Measurements from ENCODE around the gene TANGO6. TPM values are rescaled to one million over a fixed set of nuclear protein-coding genes. Genes with fewer than 3 reads are reported as not detected.

The TANGO6 gene
- total RNA-seq, 1 donor from 2014 or later, result 13.7 TPM

- TF ChIP-seq, protein P1, sequence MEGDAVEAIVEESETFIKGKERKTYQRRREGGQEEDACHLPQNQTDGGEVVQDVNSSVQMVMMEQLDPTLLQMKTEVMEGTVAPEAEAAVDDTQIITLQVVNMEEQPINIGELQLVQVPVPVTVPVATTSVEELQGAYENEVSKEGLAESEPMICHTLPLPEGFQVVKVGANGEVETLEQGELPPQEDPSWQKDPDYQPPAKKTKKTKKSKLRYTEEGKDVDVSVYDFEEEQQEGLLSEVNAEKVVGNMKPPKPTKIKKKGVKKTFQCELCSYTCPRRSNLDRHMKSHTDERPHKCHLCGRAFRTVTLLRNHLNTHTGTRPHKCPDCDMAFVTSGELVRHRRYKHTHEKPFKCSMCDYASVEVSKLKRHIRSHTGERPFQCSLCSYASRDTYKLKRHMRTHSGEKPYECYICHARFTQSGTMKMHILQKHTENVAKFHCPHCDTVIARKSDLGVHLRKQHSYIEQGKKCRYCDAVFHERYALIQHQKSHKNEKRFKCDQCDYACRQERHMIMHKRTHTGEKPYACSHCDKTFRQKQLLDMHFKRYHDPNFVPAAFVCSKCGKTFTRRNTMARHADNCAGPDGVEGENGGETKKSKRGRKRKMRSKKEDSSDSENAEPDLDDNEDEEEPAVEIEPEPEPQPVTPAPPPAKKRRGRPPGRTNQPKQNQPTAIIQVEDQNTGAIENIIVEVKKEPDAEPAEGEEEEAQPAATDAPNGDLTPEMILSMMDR (IDR thresholded peaks at IDR 0.05; ENCODE audit: insufficient read depth, low read length, severe bottlenecking), result no peak
- Histone ChIP-seq H3K27me3 (ENCODE audit: control insufficient read depth, insufficient read depth, low read length) (no peaks in the 10 kb centered on the region), H3K36me3 (ENCODE audit: control insufficient read depth, insufficient read depth, low read length) (no peaks in the 10 kb centered on the region), H3K4me3 (ENCODE audit: low read depth, low read length) (no peak overlapping the region)
- DNase-seq (ENCODE audit: low read depth) (no peak), FAIRE-seq (no peak)
Measured at GRCh38 chr16:68939692-68940320, 96.5 kb downstream of the TANGO6 start.

DNA sequence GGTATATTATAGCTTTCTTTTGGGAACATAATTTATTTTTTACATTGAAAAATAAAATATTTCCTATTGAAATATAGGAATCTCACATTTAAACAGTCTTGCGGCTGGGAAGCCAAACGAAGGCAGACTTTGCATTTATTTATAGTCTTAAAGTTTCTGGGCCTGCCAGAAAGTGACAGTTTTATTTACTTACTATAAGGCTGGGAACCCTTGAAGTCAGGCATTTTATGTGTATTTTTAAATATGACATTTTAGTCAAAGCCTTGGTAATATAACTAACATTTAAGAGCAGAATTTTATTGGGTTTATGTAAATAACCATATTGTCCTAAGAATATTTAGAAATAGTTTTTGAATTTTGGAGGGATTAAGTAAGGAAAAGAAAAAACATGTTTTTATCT is 97.5 kb downstream of the TANGO6 start:
- Histone ChIP-seq H3K36me3 (ENCODE audit: control insufficient read depth, insufficient read depth, low read length) (no peaks in the 10 kb centered on the region), H3K27me3 (ENCODE audit: control insufficient read depth, insufficient read depth, low read length) (no peaks in the 10 kb centered on the region), H3K4me3 (ENCODE audit: low read depth, low read length) (no peak overlapping the region)
- no peak for DNase-seq (ENCODE audit: low read depth)
- no peak for FAIRE-seq
- TF ChIP-seq, protein P1 (IDR thresholded peaks at IDR 0.05; ENCODE audit: insufficient read depth, low read length, severe bottlenecking), result no peak

- FAIRE-seq, result no peak
- H3K4me3 ChIP-seq (ENCODE audit: low read depth, low read length), result no peak overlapping the region
- H3K27me3 ChIP-seq (ENCODE audit: control insufficient read depth, insufficient read depth, low read length), result no peaks in the 10 kb centered on the region
Measured at GRCh38 chr16:68943961-68944360, 100.6 kb downstream of the TANGO6 start.

GRCh38 chr16:68948230-68948910 is 105.0 kb downstream of the TANGO6 start:
- Histone ChIP-seq H3K27me3 (ENCODE audit: control insufficient read depth, insufficient read depth, low read length) (no peaks in the 10 kb centered on the region), H3K4me3 (ENCODE audit: low read depth, low read length) (no peak overlapping the region), H3K36me3 (ENCODE audit: control insufficient read depth, insufficient read depth, low read length) (peaks cover 1% of the 10 kb centered on the region)
- DNase-seq (ENCODE audit: low read depth) (no peak), FAIRE-seq (no peak)
- TF ChIP-seq, protein P1 (IDR thresholded peaks at IDR 0.05; ENCODE audit: insufficient read depth, low read length, severe bottlenecking), result no peak

More at GRCh38 chr16:68943961-68944360, 100.6 kb downstream of the TANGO6 start:
- H3K36me3 ChIP-seq (ENCODE audit: control insufficient read depth, insufficient read depth, low read length), result no peaks in the 10 kb centered on the region
- no peak for DNase-seq (ENCODE audit: low read depth)
- TF ChIP-seq, protein P1 (IDR thresholded peaks at IDR 0.05; ENCODE audit: insufficient read depth, low read length, severe bottlenecking), result no peak

DNA sequence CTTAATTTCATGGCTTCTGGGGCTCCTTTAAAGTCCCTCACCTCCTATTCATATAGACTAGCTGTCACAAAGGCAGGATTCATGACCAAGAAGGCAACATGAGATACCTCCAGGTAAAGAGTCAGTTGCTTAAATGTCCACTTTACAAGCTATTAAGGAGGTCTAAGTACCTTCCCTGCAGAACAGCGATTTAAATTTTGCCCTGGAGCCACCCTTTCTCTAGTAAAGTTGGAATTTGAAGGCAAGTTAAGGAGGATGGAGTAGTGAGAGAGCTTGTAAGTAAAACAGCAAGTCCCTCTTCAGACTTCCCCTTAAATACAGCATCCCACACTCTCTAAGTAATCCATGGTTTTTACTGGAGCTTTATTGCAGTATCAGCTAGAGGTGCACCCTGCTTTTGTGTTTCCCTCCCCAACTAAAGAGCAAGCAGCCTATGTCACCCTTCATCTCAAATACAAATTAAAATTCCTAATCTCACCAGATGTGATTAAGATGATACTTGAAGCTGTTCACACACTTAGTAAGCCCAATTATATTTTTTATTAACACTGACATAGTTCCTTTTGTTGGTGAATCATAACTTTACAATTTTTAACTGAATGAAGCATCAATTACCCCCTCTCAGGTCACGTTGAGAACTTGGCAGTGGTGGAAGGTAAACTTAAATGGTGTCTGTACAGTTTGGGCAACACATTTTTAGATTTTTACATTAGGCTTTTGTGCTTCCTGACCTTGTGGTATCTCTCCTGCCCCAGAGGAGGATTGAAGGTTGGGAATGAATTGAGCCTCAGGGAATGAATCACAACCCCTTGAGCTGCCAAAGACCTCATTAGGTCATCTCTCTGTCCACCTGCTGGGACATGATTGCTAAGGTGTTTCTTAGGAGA is 108.9 kb downstream of the TANGO6 start:
- H3K27me3 ChIP-seq (ENCODE audit: control insufficient read depth, insufficient read depth, low read length), result no peaks in the 10 kb centered on the region
- no peak for FAIRE-seq
- no peak overlapping the region for H3K4me3 ChIP-seq (ENCODE audit: low read depth, low read length)
- peaks cover 1% of the 10 kb centered on the region for H3K36me3 ChIP-seq (ENCODE audit: control insufficient read depth, insufficient read depth, low read length)
- TF ChIP-seq, protein P1 (IDR thresholded peaks at IDR 0.05; ENCODE audit: insufficient read depth, low read length, severe bottlenecking), result no peak
- DNase-seq (ENCODE audit: low read depth), result peak; percentile 90

Data from bronchial epithelial cell (primary cell).